ENCODE data around the gene ABR.

- no peak for TF ChIP-seq CTCF (IDR thresholded peaks at IDR 0.05)
- TF ChIP-seq EP300 (IDR thresholded peaks at IDR 0.05): no peak
Observed at GRCh38 chr17:1180958-1181752, 1.4 kb upstream of the ABR start.
